ENCODE data around the gene GUCY2C.

DNA sequence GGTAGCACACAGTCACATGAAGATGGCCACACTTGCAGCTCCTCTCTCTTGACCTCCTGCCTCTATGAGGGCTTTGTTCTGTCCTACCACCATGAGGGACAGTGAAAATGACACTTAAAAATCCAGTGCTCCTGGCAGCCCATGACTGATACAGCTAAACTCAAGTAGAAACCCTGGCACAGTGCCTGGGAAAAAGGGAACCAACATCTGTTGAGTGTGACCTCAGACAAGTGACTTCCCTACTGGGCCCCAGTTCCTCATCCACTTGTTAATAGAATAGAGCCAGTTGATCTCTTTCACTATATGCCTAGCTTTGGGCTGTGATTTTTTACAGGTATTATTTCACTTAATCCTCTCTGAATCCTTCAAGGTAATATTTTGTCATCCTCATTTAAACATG lies 4.8 kb downstream of the GUCY2C start:
- TF ChIP-seq EZH2 (IDR thresholded peaks at IDR 0.05; ENCODE audit: insufficient read depth, poor library complexity, severe bottlenecking), result no peak
- no peak for TF ChIP-seq EZH2phosphoT487 (IDR thresholded peaks at IDR 0.05; ENCODE audit: insufficient read depth, low read depth)

All from GM23248 (cell line).